ENCODE results near the gene TMEM233.
"Not testable (repeated sequence)": the region's sequence is repeated elsewhere in the genome, so short reads cannot be mapped to it uniquely, and the experiment has no call there.

TMEM233 gene

DNA sequence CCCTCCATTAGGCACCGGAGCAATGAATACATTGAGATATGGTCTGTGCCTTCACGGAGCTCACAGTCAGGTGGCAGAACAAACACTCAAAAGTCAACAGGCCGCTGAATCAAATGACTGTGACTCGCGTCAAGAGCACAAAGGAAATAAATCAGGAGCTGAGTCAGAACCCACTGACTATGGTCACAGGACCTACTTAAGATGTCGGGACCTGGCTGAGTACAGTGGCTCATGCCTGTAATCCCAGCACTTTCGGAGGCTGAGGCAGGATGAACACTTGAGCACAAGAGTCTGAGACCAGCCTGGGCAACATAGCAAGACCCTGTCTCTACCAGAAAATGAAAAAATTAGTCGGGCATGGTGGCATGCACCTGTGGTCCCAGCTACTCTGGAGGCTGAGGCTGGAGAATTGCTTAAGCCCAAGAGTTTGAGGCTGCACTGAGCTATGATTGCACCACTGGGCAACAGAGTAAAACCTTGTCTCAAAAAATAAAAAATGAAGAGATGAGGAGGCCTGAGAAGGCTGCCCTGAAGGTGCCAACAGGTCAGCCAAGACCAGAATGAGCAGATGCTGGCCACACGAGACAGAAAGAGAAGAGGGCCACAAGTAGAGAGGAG lies 19.9 kb downstream of the TMEM233 start:
- DNase-seq: no peak

DNA sequence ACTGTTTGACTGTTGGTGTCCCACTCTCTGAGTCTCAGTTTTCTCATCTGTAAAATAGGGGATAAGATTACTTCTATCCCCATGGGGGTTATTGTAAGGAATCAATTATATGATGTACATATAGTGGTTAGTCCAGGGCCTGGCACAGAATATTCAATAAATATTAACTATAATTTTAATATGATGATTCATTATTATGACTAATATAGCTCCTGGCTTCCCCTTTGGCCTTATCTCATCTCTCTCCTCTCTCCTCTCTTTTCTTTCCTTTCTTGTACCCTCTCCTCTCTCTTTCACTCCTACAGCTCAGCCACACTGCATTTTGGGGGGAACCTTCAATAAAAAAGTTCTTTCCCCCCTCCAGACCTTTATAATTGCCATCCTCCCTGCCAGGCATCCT lies 21.1 kb downstream of the TMEM233 start:
- DNase-seq: no peak

DNA sequence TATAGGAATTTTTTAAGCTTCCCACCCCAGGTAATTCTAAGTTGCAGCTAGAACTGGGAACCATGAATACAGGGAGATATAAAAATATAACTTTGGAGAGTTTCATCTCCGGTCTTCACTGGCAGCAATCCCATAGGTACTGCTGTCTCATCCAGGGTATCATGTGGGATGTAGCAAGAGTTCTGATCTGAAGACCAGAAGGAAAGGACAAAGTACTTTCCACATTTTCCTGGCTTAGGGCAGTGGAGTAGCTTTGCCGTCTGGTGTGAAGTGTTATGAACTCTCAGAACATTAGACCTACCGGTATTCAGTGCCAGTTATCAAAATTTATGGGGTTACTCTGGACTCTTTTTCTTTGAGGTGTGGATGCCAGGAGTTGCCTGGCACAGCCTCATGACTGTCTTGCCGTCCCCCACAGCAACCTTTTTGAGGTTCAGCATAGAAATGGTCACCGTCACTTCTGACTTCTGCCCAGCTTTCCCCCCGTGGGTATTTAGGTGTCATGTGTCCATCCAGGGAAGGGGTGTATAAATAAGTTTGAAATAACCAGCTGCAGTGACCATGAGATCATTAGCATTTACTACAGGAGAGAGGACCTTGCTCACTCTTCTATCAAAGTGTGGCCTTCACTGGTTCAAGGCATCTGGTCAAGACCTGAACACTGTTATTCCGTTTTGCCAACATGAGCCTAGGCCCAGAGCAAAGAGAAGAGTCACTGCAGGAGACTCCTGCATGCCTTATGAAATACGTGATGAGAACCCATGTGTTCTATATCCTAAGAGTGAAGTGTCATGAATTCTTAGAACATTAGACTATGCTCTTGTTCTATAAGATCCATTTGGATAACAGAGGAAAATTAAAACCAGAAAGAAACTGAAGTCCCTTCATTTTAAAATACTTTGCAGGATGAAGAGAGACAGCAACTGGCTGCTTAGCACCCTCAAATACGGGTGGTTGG lies 22.2 kb downstream of the TMEM233 start:
- no peak for DNase-seq

DNA sequence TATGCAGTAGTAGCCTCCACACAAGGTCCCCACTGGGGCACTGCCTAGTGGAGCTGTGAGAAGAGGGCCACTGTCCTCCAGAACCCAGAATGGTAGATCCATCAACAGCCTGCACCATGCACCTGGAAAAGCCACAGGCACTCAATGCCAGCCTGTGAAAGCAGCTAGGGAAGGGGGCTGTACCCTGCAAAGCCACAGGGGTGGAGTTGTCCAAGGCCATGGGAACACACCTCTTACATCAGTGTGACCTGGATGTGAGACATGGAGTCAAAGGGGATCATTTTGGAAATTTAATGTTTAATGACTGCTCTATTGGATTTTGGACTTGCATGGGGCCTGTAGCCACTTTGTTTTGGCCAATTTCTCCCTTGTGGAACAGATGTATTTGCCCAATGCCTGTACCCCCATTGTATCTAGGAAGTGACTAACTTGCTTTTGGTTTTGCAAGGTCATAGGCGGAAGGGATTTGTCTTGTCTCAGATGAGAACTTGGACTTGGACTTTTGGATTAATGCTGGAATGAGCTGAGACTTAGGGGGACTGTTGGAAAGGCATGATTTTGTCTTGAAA lies 24.8 kb downstream of the TMEM233 start:
- DNase-seq: not testable (repeated sequence)

DNA sequence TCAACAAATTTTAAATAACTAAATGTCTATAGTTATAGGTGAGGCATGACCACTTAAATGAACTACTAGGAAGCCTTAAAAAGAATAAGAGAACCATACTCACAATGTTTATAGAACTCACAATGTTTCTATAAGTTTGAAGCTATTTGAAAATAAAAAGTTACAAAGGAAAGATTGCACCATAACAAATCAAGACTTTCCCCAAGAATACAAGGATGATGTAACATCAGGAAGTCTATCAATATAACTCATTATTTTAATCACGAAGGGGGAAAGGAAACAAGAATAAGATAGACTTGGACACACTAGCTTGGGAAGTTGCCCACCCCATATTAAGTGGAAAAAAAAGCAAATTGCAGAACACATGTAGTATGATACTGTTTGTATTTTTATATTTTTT lies 26.9 kb downstream of the TMEM233 start:
- DNase-seq: no peak

DNA sequence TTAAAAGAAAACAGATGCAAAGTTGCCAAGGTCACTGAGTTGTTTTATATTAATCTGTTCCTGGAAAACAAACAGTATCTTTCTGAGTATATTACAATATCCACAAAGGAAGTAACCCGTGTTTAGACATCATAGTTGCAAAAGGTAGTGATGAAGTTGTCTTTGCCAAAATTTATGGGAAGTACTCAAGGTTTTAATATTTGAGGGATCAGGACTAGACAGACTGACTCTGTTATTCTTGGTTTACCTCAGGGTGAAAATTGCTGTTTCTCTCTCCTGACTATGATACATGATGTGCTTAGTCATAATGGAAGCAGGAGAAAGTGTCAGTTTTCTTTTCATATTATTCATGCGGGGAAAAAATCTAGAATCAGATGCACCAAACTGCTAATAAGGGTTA lies 28.3 kb downstream of the TMEM233 start:
- no peak for DNase-seq

DNA sequence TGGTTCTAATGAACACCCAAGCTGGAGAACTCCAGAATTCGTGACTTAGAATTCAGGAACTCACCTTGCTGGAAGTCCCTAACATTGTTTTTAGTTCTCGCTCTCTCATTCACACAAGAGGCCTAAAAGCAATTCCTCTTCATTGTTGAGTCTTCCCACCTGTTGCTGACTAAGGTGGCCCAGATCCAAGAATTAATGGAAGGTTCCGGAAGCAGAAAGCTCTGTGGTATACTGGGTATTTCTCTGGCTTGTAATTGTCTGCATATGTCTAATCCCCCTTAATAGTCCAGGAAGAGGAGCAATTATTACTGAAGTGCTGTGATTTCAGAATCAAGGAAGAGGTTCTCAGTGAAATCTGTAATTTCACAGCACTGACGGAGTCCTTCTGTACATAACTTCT lies 31.4 kb downstream of the TMEM233 start:
- no peak for DNase-seq

DNA sequence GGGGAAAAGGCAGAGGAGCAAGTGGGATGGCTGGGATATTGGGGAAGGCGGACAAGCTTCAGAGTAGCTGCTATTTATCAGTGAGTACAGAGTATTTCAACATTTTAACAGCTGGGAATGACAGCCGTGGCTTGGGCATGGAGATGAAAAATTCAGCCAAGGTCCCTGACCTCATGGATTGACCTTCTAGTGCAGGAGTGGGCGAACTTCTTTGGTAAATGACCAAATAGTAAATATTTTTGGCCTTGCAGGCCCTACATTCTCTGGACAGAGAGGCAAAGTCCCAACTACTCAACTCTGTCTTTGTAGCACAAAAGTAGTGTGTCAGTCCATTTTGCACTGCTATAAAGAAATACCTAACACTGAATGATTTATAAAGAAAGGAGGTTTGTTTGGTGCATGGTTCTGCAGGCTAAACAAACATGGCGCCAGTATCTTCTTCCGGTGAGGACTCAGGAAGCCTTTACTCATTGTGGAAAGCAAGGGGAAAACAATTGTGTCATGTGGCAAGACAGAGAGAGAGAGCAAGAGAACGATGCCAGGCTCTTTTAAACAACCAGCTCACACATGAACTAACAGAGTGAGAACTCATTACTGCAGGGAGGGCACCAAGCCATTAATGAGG lies 33.6 kb downstream of the TMEM233 start:
- DNase-seq: no peak

DNA sequence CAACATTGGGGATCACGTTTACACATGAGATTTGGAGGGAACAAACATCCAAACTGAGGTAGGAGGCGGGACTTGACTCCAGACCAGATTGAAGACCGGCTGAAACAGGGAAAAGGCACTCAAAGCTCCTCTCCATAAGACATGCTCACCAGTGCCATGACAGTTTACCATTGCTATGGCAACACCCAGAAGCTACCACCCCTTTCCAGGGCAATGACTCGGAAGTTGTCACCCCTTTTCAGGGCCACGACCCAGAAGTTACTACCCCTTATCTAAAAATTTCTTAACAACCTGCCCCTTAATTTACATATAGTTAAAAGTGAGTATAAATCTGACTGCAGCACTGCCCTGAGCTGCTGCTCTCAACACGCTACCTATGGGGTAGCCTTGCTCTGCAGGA lies 34.1 kb downstream of the TMEM233 start:
- DNase-seq: no peak

DNA sequence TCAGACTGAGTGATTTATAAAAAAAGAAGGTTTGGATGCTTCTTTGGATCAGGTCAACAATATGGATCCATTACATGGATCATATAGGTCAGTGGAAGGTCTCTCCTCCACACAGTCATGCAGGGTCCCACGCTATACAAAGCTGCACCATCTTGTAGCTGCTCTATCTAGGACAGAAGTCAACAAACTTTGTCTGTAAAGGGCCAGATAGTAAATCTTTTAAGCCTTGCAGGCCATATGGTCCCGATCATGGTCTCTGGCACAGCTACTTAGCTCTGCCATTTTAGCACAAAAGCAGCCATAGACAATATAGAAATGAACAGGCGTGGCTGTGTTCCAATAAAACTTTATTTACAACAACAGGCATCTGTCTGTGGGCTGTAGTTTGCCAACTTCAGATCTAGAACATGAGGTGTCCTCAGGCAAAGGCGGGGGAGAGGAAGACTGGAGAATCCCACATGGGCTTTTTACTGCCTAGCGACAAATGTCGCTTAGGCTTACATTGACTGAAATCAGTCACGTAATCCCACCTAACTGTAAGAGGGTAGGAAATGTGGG lies 36.7 kb downstream of the TMEM233 start:
- DNase-seq: no peak

DNA sequence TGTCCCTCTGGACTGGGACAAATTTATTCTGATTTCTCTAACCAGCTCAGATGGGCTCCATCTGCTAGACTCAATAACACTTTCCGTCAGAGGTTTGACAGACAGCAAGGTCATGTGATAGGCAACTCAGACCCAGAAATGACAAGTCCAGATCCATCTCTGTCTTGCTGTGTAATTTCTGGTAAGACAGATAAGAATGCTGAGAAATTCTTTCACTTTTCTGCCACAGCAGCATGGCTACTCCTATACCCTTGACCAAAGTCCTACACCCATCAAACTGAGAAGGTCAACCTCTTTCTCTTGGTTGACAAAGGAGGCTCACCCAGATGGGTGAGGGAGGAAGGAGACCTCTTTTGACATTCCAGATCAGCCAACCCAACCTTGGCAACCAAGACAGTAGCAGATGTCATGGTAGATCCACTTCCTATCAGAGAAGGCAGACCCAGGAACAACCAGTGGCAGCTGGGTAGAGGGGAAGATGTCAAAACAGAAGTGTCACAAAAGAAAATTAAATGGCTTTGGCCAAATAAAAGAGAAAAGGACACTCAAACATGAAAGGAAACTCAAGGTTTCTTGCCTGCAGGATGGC lies 37.5 kb downstream of the TMEM233 start:
- DNase-seq: no peak

DNA sequence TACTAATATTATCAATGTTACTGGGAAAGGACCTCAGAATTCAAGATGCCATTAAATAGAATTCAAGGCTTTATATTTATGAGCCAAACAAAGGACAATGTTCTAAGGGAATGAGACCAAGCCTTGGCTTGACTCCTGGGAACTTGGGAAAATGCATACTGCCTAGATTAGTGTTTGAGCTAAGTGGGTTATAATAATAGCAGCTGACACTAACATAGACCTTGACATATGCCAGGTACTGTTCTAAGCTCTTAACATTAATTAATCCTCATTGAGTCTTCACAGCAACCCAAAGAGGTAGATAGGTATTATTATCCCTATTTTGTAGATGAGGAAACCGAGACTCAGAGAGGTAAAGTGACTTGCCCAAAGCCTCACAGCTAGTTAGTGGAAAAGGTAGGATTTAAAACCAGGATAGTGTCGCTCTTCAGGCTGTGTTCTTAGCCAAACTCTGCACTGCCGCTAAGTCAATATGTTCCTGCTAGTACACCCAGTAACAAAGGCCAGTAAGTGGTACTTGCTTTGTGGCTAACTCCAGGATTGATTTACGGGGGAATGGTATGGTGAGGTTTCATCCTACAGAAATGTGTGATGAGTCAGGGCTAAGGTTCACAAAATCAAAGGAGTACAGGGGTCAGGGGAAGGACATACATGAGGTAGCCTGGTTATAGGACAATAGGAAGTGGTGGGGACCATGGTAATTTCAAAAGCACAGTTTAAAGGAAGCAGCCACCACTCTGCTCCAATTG lies 38.5 kb downstream of the TMEM233 start:
- no peak for DNase-seq

DNA sequence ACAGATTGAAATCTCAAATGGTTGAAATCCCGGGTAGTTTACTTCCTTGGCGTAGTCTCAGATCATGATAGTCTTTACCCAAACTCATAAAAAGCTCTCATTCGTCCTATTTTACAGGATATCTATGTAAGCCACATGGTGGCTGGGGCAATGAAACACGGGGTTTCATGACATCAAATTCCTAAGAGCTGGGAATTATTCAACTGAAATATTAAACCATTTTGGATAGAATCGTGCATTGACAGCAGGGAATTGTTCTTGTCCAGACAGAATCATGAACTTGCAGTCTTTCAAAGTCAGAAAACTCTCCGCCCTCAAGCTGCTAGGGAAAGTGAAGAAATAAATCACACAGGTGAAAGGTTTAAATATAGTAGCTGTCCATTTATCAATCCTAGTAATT lies 41.2 kb downstream of the TMEM233 start:
- no peak for DNase-seq

DNA sequence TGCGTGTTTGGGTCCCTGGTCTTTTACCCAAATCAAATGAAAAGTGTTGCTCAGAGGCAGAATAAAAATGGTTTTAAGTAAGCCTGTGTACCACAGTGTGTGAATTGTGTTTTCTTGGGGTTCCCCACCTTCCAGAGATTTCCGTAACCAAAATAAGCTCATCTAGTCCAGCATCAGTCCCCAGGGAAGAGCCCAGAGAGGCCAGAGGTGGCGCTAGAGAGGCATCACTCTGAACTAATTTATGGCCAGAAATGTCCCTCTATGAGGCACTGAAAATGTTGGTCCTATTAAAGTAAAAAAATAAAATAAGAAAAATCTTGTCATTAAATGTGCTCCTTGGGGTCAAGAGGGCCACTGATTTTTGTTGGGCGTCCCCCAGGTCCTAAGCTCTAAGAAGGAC lies 49.4 kb downstream of the TMEM233 start:
- no peak for DNase-seq

DNA sequence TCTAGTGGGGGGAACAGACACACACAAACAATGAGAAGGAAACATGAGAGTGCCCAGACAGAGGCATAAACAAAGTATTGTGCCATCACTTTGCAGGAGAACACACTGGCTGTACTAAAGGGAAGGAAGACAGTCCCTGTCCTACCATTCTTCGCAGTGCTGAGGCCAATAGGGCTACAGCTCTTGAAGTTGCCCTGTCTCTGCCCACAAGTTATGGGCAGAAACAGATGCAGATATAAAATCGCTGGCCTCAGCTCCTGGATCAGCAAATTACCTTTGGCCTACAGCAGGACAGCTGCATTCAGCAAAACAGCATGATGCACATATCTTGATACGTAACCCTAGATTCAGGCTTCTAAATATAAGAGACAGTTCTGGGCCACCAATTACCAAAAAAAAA lies 51.4 kb downstream of the TMEM233 start:
- no peak for DNase-seq

DNA sequence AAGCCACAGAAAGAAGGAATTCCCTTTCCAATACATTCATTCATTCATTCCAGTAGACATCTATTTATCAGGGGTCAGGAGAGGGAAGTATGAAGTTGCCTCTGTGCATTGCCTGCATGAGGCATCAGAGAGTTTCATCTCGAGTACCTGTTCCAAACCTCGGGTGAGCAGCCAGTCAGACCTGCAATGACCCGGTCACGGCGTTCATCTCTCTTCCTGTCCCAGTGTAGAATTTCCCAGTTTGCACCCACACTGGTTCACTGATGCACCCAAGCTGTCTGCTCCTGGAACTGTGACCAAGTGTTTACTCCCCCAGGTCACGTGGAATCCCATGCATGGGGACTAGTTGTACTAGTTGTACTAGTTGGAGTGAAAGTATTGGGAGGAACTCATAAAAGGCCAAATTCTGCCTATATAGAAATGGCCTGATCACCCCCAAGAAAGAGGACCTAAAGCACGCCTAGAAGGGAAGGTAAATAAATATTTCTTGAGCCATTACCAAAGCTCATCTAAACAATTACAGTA lies 52.0 kb downstream of the TMEM233 start:
- no peak for DNase-seq

DNA sequence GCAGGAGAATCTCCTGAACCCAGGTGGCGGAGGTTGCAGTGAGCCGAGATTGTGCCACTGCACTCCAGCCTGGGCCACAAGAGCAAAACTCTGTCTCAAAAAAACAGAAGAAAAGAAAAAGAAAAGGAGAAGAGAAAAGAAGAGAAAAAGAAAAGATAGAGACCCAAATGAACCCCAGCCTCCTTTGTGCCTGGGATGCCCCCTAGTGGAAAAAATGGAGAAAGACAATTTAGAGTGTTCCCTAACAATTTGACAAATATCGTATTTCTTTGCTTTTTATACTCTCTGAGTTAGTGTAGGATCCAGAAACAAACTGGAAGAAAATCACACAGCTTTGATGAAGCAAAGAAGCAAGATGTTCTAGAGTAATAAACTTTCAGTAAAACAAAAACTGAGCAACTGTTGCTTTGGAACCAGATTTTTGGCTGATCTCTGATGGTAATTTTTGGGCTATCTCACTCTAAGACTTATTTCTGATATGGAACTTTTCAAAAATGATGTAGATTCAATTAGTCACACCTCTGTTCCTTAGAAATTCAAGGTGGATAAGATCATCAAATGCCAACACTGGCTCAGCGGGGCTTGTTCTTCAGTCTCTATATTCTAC lies 55.7 kb downstream of the TMEM233 start:
- DNase-seq: no peak

DNA sequence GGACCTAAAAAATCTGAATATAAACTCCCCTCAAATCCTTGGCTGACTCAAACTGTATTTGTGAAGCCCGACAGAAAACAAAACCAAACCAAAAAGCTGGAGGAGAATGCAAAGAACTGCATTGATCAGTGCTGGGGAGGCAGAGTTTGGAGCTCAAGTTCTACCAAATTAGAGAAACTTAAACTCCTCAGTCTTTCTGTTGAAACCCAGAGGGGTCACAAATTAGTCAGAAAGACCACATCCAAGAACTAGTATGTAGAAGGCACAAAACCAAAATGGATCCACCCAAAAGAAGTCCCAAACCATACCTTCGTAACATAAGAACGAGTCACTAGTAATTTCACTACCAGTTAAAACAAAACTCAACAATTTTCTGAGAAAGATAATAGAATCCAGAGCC lies 59.1 kb downstream of the TMEM233 start:
- DNase-seq: no peak

DNA sequence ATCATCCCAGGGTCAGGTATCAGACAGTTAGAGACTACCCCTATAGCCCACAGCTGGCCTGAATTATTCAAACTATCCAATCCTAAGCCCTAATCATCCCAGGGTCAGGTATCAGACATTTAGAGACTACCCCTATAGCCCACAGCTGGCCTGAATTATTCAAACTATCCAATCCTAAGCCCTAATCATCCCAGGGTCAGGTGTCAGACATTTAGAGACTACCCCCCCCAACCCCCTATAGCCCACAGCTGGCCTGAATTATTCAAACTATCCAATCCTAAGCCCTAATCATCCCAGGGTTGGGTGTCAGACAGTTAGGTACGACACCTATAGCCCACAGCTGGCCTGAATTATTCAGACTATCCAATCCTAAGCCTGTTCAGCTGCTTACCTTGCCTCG lies 63.4 kb downstream of the TMEM233 start:
- DNase-seq: not testable (repeated sequence)

DNA sequence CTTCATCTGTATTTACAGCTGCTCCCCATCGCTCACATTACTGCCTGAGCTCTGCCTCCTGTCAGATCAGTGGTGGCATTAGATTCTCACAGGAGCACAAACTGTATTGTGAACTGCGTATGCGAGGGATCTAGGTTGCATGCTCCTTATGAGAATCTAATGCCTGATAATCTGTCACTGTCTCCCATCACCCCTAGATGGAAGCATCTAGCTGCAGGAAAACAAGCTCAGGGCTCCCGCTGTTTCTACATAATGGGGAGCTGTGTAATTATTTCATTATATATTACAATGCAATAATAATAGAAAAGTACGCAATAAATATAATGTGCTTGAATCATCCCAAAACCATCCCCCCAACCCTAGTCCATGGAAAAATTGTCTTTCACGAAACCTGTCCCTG lies 64.6 kb downstream of the TMEM233 start:
- DNase-seq: not testable (repeated sequence)

DNA sequence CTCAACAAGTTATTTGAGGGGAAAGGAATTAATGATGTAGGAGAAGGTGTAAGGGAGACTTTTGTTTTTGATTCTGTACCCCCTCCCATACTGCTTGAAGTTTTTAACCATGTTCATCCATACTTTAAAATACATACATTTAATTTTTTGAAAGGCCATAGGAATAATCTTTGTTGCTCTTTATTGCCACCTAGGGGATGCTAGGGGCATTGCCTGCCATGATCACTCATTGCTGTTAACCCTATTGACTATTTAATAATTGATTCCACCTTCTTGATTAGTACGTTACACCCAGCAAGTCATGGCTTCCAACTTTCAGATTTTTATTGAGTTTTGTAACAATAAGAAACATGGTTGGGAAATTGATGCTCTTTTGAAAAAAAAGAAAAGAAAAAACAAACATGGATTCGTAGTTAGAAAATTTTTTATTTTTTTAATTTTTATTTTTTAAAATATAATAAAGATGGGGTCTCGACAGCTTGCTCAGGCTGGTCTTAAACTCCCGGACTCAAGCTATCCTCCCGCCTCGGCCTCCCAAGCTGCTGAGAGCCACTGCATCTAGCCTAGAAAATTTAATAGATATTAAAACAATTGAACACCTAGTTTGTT lies 65.8 kb downstream of the TMEM233 start:
- peak; percentile 17 for DNase-seq
